Endothelial cell (in vitro differentiated cells): Measurements from ENCODE around the gene NEURL3. TPM values are rescaled to one million over a fixed set of nuclear protein-coding genes. Genes with fewer than 3 reads are reported as not detected.
A peak's percentile ranks its signal among the peaks of the same experiment; 100 is the strongest.

Experiments
- DNase-seq: peaks from one replicate; pipeline ENCODE4 v3.0.0; 2021; ENCODE audit warnings: low spot score
- H3K27ac Mint-ChIP-seq: one replicate; pipeline ENCODE4 v1.8.0; 2021; ENCODE audit warnings: mixed read lengths, inconsistent platforms; ENCODE audit not compliant: unreplicated experiment
- H3K27me3 Mint-ChIP-seq: one replicate; pipeline ENCODE4 v1.8.0; 2021; ENCODE audit warnings: mild to moderate bottlenecking, moderate library complexity, mixed read lengths, inconsistent platforms; ENCODE audit not compliant: unreplicated experiment
- H3K36me3 Mint-ChIP-seq: one replicate; pipeline ENCODE4 v1.8.0; 2021; ENCODE audit warnings: mild to moderate bottlenecking, low read depth, mixed read lengths, inconsistent platforms; ENCODE audit not compliant: unreplicated experiment
- H3K4me1 Mint-ChIP-seq: one replicate; pipeline ENCODE4 v1.8.0; 2021; ENCODE audit warnings: mild to moderate bottlenecking, mixed read lengths, inconsistent platforms; ENCODE audit not compliant: unreplicated experiment
- H3K4me3 Mint-ChIP-seq: one replicate; pipeline ENCODE4 v1.8.0; 2021; ENCODE audit warnings: mild to moderate bottlenecking, mixed read lengths, inconsistent platforms; ENCODE audit not compliant: unreplicated experiment
- H3K9me3 Mint-ChIP-seq: one replicate; pipeline ENCODE4 v1.8.0; 2021; ENCODE audit warnings: mixed read lengths, inconsistent platforms; ENCODE audit not compliant: unreplicated experiment
- total RNA-seq: library from RNA; stranded (reverse); fragmentation: NEBNext Ultra II Directional; extraction: Animal tissue kit (Norgen Biotek cat#: 25700); gene quantifications from one replicate; pipeline ENCODE4 v1.2.1, GENCODE V29; 2021; ENCODE audit not compliant: unreplicated experiment
- TF ChIP-seq, protein P1 (sequence below): fragments of 200-600 bp; sonication (generic); IDR thresholded peaks from one replicate; pipeline ENCODE4 v1.5.0; 2021; ENCODE audit warnings: antibody characterized with exemption; ENCODE audit not compliant: unreplicated experiment

The NEURL3 gene
- total RNA-seq, 1 donor from 2014 or later = not detected

- Mint-ChIP-seq H3K27ac (no peak overlapping the region), H3K36me3 (peaks cover 24% of the 10 kb centered on the region), H3K27me3 (peaks cover 9% of the 10 kb centered on the region), H3K9me3 (no peaks in the 10 kb centered on the region), H3K4me3 (no peak overlapping the region), H3K4me1 (peaks cover 18% of the 10 kb centered on the region)
- TF ChIP-seq, protein P1, sequence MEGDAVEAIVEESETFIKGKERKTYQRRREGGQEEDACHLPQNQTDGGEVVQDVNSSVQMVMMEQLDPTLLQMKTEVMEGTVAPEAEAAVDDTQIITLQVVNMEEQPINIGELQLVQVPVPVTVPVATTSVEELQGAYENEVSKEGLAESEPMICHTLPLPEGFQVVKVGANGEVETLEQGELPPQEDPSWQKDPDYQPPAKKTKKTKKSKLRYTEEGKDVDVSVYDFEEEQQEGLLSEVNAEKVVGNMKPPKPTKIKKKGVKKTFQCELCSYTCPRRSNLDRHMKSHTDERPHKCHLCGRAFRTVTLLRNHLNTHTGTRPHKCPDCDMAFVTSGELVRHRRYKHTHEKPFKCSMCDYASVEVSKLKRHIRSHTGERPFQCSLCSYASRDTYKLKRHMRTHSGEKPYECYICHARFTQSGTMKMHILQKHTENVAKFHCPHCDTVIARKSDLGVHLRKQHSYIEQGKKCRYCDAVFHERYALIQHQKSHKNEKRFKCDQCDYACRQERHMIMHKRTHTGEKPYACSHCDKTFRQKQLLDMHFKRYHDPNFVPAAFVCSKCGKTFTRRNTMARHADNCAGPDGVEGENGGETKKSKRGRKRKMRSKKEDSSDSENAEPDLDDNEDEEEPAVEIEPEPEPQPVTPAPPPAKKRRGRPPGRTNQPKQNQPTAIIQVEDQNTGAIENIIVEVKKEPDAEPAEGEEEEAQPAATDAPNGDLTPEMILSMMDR = no peak
- no peak for DNase-seq
These were observed 37.3 kb upstream of the NEURL3 start for GRCh38 chr2:96542357-96542977.

- Mint-ChIP-seq H3K4me1 (peaks cover 18% of the 10 kb centered on the region), H3K9me3 (no peaks in the 10 kb centered on the region), H3K27me3 (peaks cover 9% of the 10 kb centered on the region), H3K4me3 (no peak overlapping the region), H3K36me3 (peaks cover 24% of the 10 kb centered on the region), H3K27ac (no peak overlapping the region)
- no peak for DNase-seq
- TF ChIP-seq, protein P1 = no peak
These were observed 36.4 kb upstream of the NEURL3 start for GRCh38 chr2:96541398-96542152.

DNA sequence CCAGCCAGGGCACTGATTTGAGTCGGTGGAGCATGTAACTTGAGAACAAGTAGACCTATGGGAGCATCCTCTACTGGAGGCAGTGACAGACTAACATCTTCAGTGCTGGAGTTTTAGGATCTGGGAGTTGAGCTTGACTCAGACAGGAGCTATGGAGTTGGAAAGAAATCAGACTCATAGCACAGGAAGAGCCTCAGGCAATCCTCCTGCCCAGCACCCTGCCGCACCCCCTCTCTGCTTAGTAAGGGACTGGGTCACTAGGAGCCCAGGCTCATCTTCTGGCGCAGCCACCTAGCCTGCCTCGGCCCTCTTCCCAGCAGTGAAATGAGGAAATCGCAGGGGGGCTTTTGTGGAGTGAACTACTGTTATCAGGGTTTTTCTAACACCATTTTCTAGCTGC, 35.0 kb upstream of the NEURL3 start:
- H3K4me3 Mint-ChIP-seq = no peak overlapping the region
- TF ChIP-seq, protein P1 = no peak
- no peak overlapping the region for H3K27ac Mint-ChIP-seq
- no peaks in the 10 kb centered on the region for H3K9me3 Mint-ChIP-seq
- H3K36me3 Mint-ChIP-seq = peaks cover 17% of the 10 kb centered on the region
- peaks cover 5% of the 10 kb centered on the region for H3K27me3 Mint-ChIP-seq
- no peak for DNase-seq
- H3K4me1 Mint-ChIP-seq = peaks cover 18% of the 10 kb centered on the region

GRCh38 chr2:96539215-96539920, 34.2 kb upstream of the NEURL3 start:
- no peak for DNase-seq

More at GRCh38 chr2:96539215-96539920, 34.2 kb upstream of the NEURL3 start:
- H3K4me1 Mint-ChIP-seq = peaks cover 18% of the 10 kb centered on the region
- no peaks in the 10 kb centered on the region for H3K9me3 Mint-ChIP-seq
- peaks cover 11% of the 10 kb centered on the region for H3K36me3 Mint-ChIP-seq
- peaks cover 5% of the 10 kb centered on the region for H3K27me3 Mint-ChIP-seq
- peak overlapping the region; percentile 31 for H3K27ac Mint-ChIP-seq
- H3K4me3 Mint-ChIP-seq = peak overlapping the region; percentile 73
- TF ChIP-seq, protein P1 = no peak
